Epidermal melanocyte (primary cell): ENCODE data around the gene HAUS5.

Experiments used
- DNase-seq: peaks from one replicate; pipeline ENCODE4 v3.0.0; 2011; ENCODE audit warnings: low spot score; ENCODE audit not compliant: insufficient read length

HAUS5 gene

DNA sequence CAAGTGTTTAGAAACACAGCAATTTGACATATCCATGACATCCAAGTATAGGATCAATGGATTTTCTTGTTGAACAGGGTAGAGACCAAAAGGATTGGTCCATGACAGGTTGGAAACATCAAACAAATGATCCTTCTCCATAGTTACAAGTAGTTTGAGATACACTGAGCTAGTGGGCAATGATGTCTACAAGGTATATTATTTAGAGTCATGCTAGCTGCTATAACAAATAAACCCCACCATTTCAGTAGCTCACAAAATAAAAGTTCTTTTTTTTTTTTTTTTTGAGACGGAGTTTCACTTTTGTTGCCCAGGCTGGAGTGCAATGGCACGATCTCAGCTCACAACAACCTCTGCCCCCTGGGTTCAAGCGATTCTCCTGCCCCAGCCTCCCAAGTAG lies 4.9 kb upstream of the HAUS5 start:
- no peak for DNase-seq

DNA sequence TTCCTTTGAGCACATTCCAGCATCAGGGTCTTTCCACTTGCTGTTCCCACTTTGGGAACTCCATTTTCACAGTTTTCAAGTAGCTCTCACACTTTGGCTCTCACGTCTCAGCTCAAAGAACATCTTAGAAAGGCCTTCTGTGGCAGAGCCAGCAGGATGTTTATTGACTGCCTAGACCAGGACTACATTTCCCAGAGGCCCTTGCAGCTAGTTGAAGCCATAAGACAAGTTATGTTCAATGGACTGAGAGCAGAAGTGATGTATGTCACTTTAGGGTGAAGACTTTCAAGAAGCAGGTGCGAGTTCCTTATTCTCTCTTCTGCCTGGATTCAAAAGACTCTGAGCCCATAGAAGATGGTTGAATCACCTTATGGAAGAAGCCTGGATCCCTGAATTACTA lies 4.3 kb upstream of the HAUS5 start:
- DNase-seq = no peak

DNA sequence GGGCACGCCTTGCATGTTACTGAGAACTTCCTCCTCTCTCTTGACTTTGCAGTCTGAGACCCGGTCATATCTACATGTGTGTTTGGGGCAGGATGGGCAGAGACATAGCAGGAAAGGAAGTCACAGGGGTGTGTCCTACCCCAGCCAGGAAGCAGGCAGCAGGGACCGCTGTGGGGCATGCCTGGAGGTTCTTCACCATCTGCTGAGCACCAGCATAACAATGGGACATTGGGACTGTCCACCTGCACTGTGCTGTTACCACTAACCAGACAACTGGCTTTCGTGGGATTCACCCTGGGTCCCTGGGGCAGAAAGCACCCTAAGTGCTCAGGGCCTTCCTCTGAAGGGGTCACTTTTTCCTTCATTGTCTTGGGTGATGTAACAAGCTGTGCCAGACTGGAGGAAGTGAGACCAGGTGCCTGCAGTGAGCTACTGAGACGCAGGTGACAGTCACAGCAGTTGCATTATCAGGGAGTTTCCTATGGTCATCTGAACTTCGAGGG lies 2.6 kb upstream of the HAUS5 start:
- no peak for DNase-seq

DNA sequence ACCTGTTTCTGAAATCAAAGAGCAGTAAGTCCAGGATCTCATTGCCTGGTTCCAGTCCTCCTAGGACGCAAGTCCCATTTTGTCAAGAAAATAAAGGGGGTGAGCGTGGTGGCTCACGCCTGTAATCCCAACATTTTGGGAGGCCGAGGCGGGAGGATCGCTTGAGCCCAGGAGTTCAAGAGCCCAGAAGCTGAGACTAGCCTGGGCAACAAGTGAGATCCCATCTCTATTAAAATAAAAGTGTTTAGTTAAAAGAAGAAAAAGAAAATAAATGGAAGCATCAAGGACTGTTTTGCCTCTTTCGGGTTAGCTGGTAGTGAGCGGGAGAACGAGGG lies 344 bp upstream of the HAUS5 start:
- no peak for DNase-seq

DNA sequence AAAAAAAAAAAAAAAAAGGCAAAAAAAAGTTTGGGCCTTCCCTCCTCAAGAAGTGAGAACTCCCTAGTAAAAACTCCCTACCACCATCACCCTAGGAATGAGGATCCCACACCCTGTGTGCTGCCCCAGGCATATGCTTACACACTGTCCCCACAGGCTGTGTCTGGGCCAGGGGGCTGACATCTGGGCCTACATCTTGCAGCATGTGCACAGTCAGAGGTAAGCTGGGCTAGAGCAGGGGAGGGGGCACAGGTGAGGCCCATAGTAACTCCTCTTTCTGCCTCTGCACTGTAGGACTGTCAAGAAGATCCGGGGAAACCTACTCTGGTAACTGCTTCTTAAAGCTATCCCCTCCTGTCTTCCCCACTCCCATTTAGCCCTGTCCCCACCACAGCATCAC lies 1.0 kb downstream of the HAUS5 start:
- DNase-seq = no peak

DNA sequence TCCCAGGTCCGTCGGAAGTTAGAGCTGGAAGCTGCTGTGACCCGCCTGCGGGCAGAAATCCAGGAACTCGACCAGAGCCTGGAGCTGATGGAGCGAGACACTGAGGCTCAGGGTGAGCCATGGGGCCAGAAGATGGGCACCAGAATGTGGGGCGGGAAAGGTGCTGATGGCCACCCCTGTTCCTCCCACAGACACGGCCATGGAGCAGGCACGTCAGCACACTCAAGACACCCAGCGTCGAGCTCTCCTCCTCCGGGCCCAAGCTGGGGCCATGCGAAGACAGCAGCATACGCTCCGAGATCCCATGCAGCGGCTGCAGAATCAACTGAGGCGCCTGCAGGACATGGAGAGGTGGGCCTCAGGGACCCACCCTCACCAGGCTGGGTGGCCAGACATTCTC lies 2.5 kb downstream of the HAUS5 start:
- DNase-seq = no peak

DNA sequence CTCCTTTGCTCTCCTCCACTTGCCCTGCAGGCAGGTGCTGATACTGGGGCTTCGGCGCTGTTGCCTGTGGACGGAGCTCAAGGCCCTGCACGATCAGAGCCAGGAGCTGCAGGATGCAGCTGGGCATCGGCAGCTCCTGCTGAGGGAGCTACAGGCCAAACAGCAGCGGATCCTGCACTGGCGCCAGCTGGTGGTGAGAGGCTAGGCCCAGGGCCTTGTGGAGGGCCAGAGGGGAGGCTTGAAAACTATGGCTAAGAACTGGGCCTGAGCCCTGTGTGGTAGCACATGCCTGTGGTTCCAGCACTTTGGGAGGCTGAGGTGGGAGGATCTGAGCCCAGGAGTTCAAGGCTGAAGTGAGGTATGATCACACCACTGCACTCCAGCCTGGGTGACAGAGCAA lies 6.3 kb downstream of the HAUS5 start:
- DNase-seq = no peak

DNA sequence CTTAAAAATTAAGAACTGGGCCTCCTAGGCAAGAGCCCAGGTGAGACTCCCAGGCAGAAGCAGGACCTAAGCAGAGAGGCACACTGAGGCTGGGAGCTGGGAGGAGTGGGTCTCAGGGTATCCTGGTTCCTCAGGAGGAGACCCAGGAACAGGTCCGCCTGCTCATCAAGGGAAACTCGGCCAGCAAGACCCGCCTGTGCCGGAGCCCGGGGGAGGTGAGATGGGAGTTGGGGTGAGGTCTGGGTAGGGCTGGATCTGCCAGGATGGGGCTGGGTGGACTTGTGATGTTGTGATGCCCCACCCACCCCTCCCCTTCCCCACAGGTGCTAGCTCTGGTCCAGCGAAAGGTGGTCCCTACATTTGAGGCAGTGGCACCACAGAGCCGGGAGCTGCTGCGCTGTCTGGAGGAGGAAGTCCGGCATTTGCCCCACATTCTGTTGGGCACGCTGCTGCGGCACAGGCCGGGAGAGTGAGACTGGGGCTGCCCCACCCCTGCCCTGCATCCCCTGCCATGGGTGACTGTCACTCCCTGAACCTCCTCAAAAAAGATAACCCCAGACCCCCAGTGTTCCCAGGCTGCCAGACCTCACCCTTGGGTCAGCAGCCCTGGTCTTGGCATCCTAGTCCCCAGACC lies 6.9 kb downstream of the HAUS5 start:
- no peak for DNase-seq

DNA sequence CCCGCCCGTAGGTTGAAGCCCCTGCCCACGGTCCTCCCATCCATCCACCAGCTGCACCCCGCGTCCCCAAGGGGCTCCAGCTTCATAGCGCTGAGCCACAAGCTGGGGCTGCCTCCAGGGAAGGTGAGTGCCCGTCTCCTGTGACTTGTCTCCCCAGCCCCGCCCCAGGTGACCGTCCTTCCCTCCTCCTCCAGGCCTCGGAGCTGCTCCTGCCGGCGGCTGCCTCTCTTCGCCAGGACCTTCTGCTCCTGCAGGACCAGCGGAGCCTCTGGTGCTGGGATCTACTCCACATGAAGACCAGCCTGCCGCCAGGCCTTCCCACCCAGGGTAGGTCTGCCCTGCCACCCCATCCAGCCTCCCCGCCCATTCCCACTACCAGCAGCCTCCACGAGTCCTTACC lies 7.5 kb downstream of the HAUS5 start:
- no peak for DNase-seq

DNA sequence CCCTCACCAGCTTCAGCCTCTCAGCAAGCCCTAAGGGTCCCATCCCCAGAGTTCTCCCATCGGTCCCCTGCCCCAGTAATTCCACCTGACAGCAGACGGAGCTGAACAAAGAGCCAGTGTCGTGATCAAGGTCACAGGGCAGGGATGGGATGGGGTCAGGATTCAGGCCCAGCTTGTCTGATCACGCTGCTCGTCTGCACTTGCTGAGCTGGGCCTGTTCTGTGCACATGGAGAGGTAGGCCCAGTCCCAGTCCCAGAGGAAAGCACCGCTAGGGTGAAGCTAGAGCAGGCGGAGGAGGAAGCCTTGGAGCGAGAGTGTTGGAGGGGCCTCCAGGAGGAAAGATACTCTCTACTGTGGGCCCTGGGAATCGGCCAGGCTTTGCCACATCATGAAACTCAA lies 9.2 kb downstream of the HAUS5 start:
- no peak for DNase-seq

DNA sequence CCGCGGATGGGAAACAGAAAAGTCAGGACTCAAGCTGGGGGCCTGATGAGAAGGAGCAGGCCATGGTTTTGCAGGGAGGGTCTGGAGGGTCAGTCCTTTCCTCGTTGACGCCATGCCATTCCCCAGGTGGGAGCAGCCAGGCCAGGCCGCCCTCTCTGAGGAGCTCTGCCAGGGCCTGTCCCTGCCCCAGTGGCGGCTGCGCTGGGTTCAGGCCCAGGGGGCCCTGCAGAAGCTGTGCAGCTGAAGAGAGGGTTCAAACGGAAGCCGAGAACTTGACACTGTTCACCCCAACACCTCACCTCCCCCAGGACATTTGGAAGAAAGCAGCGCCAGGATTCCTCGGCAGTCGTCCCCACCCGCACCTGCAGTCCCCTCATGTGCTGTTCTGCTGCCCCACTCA lies 10.2 kb downstream of the HAUS5 start:
- no peak for DNase-seq

DNA sequence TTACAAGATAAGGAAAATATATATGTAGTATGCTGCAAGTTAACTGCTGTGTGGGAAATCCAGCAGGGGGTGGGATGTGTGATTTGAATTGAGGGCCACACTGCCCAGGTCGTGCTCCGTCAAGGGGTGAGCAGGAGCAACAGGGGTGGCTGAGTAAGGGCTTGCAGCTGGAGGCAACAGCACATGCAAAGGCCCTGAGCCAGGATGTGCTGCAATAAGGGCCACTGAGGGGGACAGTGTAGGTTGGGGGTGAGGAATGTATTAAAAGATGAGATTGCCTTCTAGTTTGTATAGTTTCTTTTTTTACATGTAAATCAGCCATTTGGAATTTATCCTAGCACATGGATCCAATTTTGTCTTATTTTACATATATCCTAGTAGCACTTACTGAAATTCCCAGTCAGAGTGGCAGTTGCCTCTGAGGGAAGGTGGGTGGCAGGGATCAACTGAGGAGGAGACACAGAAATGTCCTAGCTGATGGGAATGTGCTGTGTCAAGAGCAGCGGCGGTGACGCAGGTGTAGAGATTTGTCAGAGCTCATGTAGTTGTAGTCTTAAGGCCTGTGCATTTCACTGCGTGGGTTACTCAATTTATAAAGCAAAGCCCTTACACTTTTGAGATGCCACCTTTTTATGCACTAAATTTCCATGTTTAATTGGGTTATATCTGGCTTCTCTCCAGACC lies 10.9 kb downstream of the HAUS5 start:
- no peak for DNase-seq

DNA sequence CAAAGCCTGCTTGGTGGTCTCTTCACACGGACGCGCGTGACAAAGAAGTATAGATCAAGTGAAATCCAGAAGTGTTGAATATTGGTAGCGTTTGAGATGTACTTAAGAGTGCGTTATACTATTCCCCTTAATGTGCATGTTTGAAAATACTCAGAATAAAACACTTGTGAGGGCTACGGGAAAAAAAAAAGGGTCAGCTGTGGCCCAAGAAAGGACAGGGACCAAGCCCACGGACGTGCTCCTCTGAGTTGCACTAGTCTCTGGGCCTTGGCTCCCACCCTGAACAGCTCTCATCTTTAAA lies 15.7 kb downstream of the HAUS5 start:
- no peak for DNase-seq

DNA sequence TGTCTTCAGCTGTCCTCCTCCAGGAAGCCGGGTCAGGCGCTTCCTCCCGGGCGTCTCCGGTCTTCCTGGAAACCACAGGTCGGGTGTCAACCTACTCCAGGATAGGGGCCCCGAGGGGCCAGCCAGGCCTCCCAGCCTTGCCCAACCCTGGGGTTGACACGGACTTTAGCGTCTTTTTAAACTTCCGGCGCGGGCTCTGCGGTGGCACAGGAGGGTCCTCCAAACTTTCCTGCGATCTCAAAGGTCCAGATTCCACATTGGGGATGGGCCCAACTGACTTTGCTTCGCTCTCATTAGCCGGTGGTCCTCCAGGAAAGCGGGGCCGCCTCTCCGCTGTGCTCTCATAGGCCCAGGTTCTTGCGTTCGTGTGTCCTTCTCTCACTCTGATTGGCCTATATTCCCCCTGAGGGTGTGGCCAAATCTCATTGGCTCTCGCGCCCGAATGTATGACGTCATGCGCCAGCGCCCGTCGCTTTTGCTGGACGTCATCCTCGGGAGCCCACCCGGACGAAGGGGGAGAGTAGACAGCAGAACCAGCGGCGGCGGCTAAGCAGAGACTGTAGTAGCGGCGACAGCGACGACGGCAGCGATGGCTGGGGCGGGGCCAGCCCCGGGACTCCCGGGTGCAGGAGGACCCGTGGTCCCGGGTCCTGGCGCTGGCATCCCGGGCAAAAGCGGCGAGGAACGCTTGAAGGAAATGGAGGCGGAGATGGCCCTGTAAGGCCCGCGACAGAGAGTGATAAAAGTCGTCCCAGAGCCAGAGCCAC lies 16.2 kb downstream of the HAUS5 start, which contains the start of gene RBM42:
RBM42 (plus strand) TSS at position 472 of the 767 bp plus-strand sequence; CDS start at position 590, 118 bp downstream.
- peak; percentile 100 for DNase-seq

DNA sequence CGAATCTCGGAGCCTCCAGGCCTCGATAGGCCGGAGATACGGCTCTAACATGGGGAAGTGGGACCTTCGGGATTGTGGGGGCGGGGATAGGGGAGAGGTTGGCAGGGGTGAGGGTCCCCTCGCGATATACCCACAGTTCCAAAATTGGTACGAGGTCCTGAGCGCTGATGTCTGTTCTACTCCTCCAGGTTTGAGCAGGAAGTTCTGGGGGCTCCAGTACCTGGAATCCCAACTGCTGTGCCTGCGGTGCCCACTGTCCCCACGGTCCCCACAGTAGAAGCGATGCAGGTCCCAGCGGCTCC lies 16.7 kb downstream of the HAUS5 start:
- no peak for DNase-seq

DNA sequence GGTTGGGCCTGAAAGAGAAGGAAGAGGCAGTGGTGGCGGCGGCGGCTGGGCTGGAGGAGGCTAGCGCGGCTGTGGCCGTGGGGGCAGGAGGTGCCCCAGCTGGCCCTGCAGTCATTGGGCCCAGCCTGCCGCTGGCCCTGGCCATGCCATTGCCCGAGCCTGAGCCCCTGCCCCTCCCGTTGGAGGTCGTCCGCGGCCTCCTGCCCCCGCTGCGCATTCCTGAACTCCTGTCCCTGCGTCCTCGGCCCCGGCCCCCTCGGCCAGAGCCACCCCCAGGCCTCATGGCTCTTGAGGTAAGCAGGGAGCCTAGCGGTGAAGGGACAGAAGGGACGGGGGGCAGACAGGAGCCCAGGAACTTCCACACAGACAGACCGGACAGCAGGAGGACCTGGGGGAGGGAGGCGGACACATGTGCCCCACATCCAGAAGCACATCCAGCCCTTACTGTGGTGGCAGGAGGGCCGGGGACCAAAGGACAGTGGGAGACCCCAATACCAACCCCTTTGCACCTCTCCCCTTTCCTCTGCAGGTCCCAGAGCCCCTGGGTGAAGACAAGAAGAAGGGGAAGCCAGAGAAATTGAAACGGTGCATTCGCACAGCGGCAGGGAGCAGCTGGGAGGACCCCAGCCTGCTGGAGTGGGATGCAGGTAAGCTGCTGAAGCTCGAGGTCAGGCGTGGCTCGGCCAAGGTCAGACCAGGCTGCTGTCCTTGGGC lies 21.3 kb downstream of the HAUS5 start:
- DNase-seq = no peak

DNA sequence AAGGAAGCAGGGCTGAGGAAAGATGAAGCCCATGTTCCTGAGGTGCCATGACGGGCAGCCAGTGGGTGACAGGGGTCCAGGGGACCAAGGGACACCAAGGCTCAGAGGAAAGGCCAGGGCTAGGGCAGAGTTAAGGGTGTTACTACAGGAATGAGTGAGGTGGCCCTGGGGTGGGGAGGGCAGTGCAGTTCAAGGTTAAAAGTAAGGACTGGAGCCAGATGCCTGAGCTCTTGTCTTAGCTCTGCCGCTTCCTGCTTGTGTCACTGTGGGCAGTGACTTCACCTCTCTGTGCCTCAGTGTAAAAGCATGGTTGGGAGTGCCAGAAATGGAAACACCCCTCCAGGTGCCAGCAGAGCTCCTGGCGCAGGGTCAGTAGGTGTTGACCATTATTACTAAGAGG lies 24.1 kb downstream of the HAUS5 start:
- DNase-seq = no peak

DNA sequence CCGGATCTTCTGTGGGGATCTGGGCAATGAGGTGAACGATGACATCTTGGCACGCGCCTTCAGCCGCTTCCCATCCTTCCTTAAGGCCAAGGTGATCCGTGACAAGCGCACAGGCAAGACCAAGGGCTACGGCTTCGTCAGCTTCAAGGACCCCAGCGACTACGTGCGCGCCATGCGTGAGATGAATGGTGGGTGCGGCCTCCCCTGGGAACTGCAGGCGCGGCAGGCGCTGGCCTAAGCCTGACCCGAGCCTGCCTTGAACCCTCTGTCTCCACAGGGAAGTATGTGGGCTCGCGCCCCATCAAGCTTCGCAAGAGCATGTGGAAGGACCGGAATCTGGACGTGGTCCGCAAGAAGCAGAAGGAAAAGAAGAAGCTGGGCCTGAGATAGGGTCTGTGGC lies 24.6 kb downstream of the HAUS5 start:
- DNase-seq = no peak

DNA sequence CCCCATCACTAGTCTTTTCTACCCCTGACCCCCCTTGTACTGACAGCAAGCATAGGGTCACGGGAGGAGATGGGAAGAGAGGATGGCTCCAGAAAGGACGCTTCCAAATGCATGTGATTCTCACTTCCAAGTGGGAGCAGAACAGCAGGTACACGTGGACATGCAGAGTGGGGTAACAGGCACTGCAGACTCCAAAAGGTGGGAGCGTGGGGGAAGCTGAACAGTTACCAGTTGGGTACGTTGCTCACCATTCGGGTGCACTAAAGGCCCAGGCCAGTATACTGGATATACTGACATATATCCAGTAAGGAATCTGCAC lies 26.7 kb downstream of the HAUS5 start:
- no peak for DNase-seq

DNA sequence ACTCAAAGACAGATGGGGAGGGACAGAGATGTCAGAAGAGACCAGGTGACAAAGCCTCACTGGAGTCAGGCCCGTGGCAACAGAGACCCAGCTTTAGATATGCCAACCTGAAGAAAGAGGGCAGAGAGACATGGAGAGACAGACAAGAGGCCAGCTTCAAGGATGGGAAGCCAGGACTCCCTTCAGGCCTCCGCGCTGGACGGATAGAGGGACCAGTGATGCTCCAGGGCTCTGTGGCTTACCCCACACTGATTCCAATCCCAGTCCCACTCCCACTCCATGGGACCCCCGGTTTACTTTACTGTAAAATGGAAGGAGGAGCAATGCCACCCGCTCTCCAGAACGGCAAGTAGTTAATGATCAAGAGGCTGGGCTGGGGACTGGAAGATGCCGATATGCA lies 27.3 kb downstream of the HAUS5 start:
- no peak for DNase-seq

DNA sequence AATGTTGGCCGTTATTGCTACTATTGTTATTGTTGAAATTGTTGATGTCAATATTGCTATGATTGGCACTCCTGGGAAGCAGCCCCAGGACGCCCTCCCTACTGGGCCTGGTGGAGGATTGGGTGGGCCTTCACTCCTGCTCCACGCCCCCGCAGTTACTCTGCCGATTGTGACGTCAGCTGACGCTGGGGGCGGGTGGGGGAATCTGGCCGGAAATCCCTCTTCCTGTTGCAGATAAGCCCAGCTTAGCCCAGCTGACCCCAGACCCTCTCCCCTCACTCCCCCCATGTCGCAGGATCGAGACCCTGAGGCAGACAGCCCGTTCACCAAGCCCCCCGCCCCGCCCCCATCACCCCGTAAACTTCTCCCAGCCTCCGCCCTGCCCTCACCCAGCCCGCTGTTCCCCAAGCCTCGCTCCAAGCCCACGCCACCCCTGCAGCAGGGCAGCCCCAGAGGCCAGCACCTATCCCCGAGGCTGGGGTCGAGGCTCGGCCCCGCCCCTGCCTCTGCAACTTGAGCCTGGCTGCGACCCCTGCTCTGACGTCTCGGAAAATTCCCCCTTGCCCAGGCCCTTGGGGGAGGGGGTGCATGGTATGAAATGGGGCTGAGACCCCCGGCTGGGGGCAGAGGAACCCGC lies 29.1 kb downstream of the HAUS5 start, which contains the start of gene ETV2:
ETV2 (plus strand) TSS at position 231 of the 637 bp plus-strand sequence. CDS start 716 bp downstream, outside the sequence.
- no peak for DNase-seq

DNA sequence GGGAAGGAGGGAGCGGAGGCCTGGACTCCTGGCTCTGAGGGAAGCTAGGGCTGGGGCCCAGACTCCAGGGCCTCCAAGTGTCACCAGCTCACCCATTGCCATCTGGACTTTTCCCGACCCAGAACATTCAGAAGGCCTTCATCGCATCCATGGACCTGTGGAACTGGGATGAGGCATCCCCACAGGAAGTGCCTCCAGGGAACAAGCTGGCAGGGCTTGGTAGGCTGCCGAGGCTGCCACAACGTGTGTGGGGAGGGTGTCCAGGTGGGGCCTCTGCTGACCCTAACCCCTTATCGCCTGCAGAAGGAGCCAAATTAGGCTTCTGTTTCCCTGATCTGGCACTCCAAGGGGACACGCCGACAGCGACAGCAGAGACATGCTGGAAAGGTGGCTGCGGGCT lies 29.8 kb downstream of the HAUS5 start:
- no peak for DNase-seq
